Psoas muscle (tissue), 8 donors: ENCODE data around the gene TRDMT1. TPM values are rescaled to one million over a fixed set of nuclear protein-coding genes. Genes with fewer than 3 reads are reported as not detected.

Experiments
- ATAC-seq, 4 donors: fragments of 200-7000 bp; cut with Tn5 transposase; one replicate each; pipeline ENCODE4 v1.9.1; 2020; ENCODE audit warnings: moderate library complexity in 3 of 4, mild to moderate bottlenecking in 2 of 4
- DNase-seq, 2 donors: peaks; one replicate each; pipeline ENCODE4 v3.0.0-alpha.2; 2020
- H3K27ac ChIP-seq: fragments of 200-600 bp; one replicate; pipeline ENCODE4 v1.8.0; 2022
- H3K27me3 ChIP-seq, 3 donors: fragments of 200-600 bp in 1 of 3; one replicate each; pipeline versions ENCODE4 v1.6.1 to v1.8.0; 2013 to 2022; ENCODE audit warnings: low read length in 2 of 3, mild to moderate bottlenecking in 2 of 3, moderate library complexity in 1 of 3; ENCODE audit not compliant: insufficient read depth in 3 of 3
- H3K36me3 ChIP-seq, 2 donors: fragments of 200-600 bp in 1 of 2; one replicate each; pipeline versions ENCODE4 v1.6.1 to v1.8.0; 2013 to 2022; ENCODE audit warnings: low read depth in 1 of 2, mild to moderate bottlenecking in 1 of 2, moderate library complexity in 1 of 2; ENCODE audit not compliant: insufficient read depth in 1 of 2
- H3K4me1 ChIP-seq: fragments of 200-600 bp; one replicate; pipeline ENCODE4 v1.8.0; 2022
- H3K4me3 ChIP-seq: fragments of 200-600 bp; one replicate; pipeline ENCODE4 v1.8.0; 2022; ENCODE audit warnings: mild to moderate bottlenecking
- H3K9me3 ChIP-seq: fragments of 200-600 bp; one replicate; pipeline ENCODE4 v1.8.0; 2022
- WGBS, 3 donors: extraction: QIAGEN DNeasy Blood & Tissue Kit; methylation state at CpG; one replicate each; pipeline versions ENCODE4 v1.1.6 to v1.1.7; 2013; 5-methylcytosine and 5-hydroxymethylcytosine counted together
- intact Hi-C, 2 donors: fragments of 100-400 bp; cut with DNase I; formaldehyde crosslinking; loops; one replicate each; pipeline versions ENCODE4 v1.11.0 to v1.14.2; 2022
- polyA plus RNA-seq, 3 donors: library from polyadenylated mRNA; stranded (reverse); fragments of 200-250 nt; gene quantifications; one replicate each; pipeline ENCODE4 v1.2.3, GENCODE V29; 2013
- total RNA-seq, 4 donors: library from RNA; stranded (reverse); fragmentation: NEBNext Ultra II Directional in 2 of 4; extraction: Animal tissue kit (Norgen Biotek cat#: 25700) in 2 of 4; gene quantifications; one replicate each; pipeline versions ENCODE4 v1.2.1 to v1.2.4, GENCODE V29; 2021 to 2023
- TF ChIP-seq, protein P1 (sequence below): fragments of 200-600 bp; IDR thresholded peaks from one replicate; pipeline ENCODE4 v1.8.0; 2022; ENCODE audit warnings: antibody characterized with exemption
- donor health status: healthy with polysubstance abuse.
- donor health status: DM: no; HTN: no; CAD: no; lungs with moderate emphysema.
- donor health status: Bipolar disorder and iron deficiency.
- donor health status: healthy.
- donor health status: DM: yes; HTN: yes; CAD: no.
- donor health status: DM: no; HTN: no; CAD: no.
- donor health status: DM: no; HTN: no; CAD: no.
- donor health status: DM: yes; HTN: yes; CAD: no.

The TRDMT1 gene
- total and polyA plus RNA-seq, 7 donors: 0.49 to 2.7 (median 2.3) TPM

- Histone ChIP-seq H3K4me1 (no peaks in the 10 kb centered on the region), H3K27ac (no peak overlapping the region), H3K4me3 (no peak overlapping the region), H3K9me3 (no peaks in the 10 kb centered on the region), H3K27me3 (no peaks in the 10 kb centered on the region), H3K36me3 (peaks cover 0 to 5% of the 10 kb centered on the region in 2 donors)
- ATAC-seq: no peak
- no peak for DNase-seq
- TF ChIP-seq, protein P1, sequence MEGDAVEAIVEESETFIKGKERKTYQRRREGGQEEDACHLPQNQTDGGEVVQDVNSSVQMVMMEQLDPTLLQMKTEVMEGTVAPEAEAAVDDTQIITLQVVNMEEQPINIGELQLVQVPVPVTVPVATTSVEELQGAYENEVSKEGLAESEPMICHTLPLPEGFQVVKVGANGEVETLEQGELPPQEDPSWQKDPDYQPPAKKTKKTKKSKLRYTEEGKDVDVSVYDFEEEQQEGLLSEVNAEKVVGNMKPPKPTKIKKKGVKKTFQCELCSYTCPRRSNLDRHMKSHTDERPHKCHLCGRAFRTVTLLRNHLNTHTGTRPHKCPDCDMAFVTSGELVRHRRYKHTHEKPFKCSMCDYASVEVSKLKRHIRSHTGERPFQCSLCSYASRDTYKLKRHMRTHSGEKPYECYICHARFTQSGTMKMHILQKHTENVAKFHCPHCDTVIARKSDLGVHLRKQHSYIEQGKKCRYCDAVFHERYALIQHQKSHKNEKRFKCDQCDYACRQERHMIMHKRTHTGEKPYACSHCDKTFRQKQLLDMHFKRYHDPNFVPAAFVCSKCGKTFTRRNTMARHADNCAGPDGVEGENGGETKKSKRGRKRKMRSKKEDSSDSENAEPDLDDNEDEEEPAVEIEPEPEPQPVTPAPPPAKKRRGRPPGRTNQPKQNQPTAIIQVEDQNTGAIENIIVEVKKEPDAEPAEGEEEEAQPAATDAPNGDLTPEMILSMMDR: no peak
- intact Hi-C loops: no loop called here
These were observed 47.4 kb downstream of the TRDMT1 start for GRCh38 chr10:17154116-17154515.

GRCh38 chr10:17153321-17153720, 48.2 kb downstream of the TRDMT1 start:
- H3K4me3 ChIP-seq: no peak overlapping the region
- no peaks in the 10 kb centered on the region for H3K27me3 ChIP-seq
- no peaks in the 10 kb centered on the region for H3K4me1 ChIP-seq
- intact Hi-C loops: no loop called here
- no peak for DNase-seq
- H3K27ac ChIP-seq: no peak overlapping the region
- no peak for ATAC-seq
- peaks cover 0 to 5% of the 10 kb centered on the region in 2 donors for H3K36me3 ChIP-seq
- 80 to 86% (median 81%) methylated on average over 5 of the region's 5 CpGs for WGBS, 3 donors
- H3K9me3 ChIP-seq: no peaks in the 10 kb centered on the region
- TF ChIP-seq, protein P1: no peak

GRCh38 chr10:17151716-17152115, 49.8 kb downstream of the TRDMT1 start:
- Histone ChIP-seq H3K4me3 (no peak overlapping the region), H3K27me3 (no peaks in the 10 kb centered on the region), H3K4me1 (no peaks in the 10 kb centered on the region), H3K36me3 (peaks cover 0 to 5% of the 10 kb centered on the region in 2 donors), H3K27ac (no peak overlapping the region), H3K9me3 (no peaks in the 10 kb centered on the region)
- no peak for DNase-seq
- 73 to 83% (median 83%) methylated on average over 1 of the region's 1 CpG for WGBS, 3 donors
- intact Hi-C loops: no loop called here
- no peak for ATAC-seq
- TF ChIP-seq, protein P1: no peak

DNA sequence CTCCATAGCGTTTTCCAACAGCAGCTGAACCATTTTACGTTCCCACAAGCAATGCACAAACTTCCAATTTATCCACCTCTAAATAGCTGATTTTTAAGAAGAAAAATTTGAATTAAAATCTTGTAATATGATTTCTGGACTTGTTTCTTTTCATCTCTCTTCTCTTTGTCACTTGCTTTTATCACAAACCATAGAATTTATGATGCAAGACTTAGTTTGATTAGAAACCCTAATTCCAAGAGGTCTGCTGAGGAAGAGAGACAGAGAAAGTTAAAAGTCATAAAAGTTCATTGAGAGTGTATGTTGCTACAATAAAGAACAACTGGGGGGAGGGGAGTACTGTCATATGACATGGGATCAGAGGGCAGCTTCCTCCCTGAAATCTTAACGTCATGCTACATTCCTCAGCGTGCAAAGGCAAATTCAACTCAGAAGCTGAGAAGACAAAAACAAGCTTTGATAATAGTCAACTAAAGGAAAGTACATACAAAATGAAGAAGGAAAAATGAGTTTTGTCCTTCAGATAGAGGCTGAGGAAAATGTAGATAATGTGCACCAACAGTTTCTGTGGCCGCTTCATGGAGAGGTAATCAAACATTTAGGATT, 53.5 kb downstream of the TRDMT1 start:
- no peaks in the 10 kb centered on the region for H3K4me1 ChIP-seq
- no peaks in the 10 kb centered on the region for H3K9me3 ChIP-seq
- DNase-seq: no peak
- no peak for ATAC-seq
- 78 to 82% (median 78%) methylated on average over 5 of the region's 5 CpGs for WGBS, 3 donors
- H3K4me3 ChIP-seq: no peak overlapping the region
- TF ChIP-seq, protein P1: no peak
- no peaks in the 10 kb centered on the region for H3K27me3 ChIP-seq
- intact Hi-C loops: no loop called here
- H3K36me3 ChIP-seq: peaks cover 0 to 2% of the 10 kb centered on the region in 2 donors
- H3K27ac ChIP-seq: no peak overlapping the region

DNA sequence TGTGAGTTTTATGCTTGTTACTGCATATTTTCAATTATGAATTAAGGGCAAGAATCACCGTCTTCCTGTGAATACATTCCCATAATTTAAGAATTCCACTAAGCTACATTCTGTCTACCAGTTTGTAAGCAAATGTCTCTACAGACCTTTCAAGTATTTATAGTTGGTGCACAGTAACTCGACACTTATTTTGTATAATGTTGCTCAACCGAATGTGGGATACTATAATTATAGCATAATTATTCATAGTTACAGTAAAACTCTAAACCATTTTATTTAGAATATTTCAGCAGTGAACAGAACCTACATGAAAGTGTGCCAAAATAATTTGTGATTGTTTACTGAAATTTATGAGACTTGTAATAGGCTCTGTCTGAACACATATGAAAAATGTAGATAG, 54.6 kb downstream of the TRDMT1 start:
- WGBS, 3 donors: 72 to 74% (median 72%) methylated on average over 3 of the region's 3 CpGs
- DNase-seq (no peak), ATAC-seq (no peak)
- Histone ChIP-seq H3K36me3 (no peaks in the 10 kb centered on the region), H3K9me3 (no peaks in the 10 kb centered on the region), H3K27ac (no peak overlapping the region), H3K4me3 (no peak overlapping the region), H3K4me1 (no peaks in the 10 kb centered on the region), H3K27me3 (no peaks in the 10 kb centered on the region)
- TF ChIP-seq, protein P1: no peak
- intact Hi-C loops: no loop called here
